ENCODE data around the gene PTPDC1.
A peak's percentile ranks its signal among the peaks of the same experiment; 100 is the strongest.

Gene PTPDC1

DNA sequence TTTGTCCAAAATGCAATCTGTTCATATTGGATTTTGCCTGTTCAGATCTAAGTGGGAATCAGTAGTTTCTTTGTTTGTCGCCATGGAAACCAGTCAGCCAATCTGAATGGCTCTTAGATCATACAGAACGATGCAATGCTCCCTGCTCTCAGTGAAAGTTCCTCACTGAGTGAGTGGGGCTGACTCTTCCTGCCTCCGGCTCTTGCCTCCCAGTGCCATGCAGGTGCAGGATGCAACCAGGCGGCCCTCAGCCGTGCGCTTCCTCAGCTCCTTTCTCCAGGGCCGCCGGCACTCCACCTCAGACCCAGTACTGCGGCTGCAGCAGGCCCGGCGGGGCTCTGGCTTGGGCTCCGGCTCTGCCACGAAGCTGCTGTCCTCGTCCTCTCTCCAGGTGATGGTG lies at the start of gene PTPDC1:
Gene PTPDC1, plus strand, starts transcription at position 151 of the 400 bp plus-strand sequence. Its CDS starts 67 bp downstream, at position 218.
- H3K4me3 ChIP-seq (replicated peaks; ENCODE audit: low read depth, low read length), result peak within 1 kb of the TSS; percentile 28
- TF ChIP-seq, protein P1, sequence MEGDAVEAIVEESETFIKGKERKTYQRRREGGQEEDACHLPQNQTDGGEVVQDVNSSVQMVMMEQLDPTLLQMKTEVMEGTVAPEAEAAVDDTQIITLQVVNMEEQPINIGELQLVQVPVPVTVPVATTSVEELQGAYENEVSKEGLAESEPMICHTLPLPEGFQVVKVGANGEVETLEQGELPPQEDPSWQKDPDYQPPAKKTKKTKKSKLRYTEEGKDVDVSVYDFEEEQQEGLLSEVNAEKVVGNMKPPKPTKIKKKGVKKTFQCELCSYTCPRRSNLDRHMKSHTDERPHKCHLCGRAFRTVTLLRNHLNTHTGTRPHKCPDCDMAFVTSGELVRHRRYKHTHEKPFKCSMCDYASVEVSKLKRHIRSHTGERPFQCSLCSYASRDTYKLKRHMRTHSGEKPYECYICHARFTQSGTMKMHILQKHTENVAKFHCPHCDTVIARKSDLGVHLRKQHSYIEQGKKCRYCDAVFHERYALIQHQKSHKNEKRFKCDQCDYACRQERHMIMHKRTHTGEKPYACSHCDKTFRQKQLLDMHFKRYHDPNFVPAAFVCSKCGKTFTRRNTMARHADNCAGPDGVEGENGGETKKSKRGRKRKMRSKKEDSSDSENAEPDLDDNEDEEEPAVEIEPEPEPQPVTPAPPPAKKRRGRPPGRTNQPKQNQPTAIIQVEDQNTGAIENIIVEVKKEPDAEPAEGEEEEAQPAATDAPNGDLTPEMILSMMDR (IDR thresholded peaks at IDR 0.05; ENCODE audit: low read length, missing control alignments), result no peak
- peak; percentile 88 for DNase-seq (ENCODE audit: low read depth)

DNA sequence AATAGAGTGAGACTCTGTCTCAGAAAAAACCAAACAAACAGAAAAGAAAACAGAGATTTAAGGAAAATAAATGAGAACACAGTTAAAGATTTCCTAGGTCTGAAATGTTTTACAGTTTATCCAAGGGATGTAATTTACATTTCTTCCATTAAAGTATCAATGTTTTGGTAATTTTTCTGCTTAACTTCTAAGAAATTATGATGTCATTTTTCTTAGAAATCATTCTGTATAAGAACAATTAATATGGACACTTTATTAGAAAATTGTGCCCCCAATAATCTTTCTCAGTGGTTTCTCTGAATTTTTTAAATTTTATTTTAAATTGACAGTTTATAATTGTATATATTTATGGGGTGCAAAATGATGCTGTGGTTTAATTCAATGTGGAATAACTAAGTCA lies 49.8 kb upstream of the PTPDC1 start:
- H3K4me3 ChIP-seq (replicated peaks; ENCODE audit: low read depth, low read length), result no peak overlapping the region
- no peak for DNase-seq (ENCODE audit: low read depth)
- TF ChIP-seq, protein P1 (IDR thresholded peaks at IDR 0.05; ENCODE audit: low read length, missing control alignments), result no peak

- H3K4me3 ChIP-seq (replicated peaks; ENCODE audit: low read depth, low read length), result no peak overlapping the region
- TF ChIP-seq, protein P1 (IDR thresholded peaks at IDR 0.05; ENCODE audit: low read length, missing control alignments), result no peak
- DNase-seq (ENCODE audit: low read depth), result no peak
Observed at GRCh38 chr9:94039786-94040185, 44.5 kb upstream of the PTPDC1 start.

DNA sequence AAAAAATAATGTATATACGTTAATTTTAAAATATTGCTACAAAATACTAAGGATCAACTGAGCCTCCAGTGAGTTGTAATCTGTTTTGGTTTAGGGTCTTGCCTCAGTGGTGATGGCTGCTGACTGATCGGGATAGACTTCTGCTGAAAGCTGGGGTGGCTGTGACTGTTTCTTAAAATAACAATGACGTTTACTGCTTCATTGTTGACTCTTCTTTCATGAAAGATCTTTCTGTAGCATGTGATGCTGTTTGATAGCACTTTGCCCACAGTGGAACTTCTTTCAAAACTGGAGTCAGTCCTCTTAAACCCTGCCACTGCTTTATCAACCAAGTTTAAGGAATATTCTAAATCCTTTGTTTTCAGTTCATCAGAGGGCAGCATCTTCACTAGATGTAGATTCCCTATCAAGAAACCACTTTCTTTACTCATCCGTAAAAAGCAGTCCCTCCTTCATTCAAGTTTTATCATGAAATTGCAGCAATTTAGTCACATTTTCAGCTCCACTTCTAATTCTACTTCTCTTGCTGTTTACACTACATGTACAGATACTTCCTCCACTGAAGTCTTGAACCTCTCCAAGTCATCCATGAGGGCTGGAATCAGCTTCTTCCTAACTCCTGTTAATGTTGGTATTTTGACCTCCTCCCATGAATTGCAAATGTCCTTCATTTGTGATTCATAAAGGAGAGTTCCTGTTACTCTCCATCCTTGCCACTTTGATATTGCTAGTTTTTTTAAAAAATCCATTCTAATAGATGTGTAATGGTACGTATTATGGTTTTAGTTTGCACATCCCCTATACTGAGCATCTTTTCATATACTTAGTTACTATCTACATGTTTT lies 41.5 kb upstream of the PTPDC1 start:
- DNase-seq (ENCODE audit: low read depth), result no peak

DNA sequence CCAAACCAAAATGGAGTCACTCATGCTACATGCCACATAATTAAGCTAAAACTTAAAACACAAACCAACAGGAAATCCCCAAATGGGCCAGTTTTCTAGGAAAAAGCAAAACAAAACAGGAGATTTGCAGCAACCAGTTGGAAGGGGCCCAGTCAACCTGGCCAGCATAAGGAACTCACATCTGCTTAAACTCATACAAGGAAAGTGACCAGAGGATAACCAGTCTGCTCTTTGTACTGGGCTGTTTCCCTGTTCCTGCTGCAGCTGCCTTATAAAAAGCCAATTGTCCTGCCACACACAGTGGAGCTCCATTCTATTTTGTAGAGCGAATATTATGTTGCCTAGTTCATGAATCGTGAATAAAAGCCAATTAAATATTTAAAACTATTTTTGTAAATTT lies 29.5 kb upstream of the PTPDC1 start:
- peak; percentile 10 for DNase-seq (ENCODE audit: low read depth)
- TF ChIP-seq, protein P1 (IDR thresholded peaks at IDR 0.05; ENCODE audit: low read length, missing control alignments), result no peak
- no peak overlapping the region for H3K4me3 ChIP-seq (replicated peaks; ENCODE audit: low read depth, low read length)

More for the DNA sequence above, 41.5 kb upstream of the PTPDC1 start:
- TF ChIP-seq, protein P1 (IDR thresholded peaks at IDR 0.05; ENCODE audit: low read length, missing control alignments), result no peak
- no peak overlapping the region for H3K4me3 ChIP-seq (replicated peaks; ENCODE audit: low read depth, low read length)

- DNase-seq (ENCODE audit: low read depth), result peak; percentile 89
- TF ChIP-seq, protein P1 (IDR thresholded peaks at IDR 0.05; ENCODE audit: low read length, missing control alignments), result no peak
- H3K4me3 ChIP-seq (replicated peaks; ENCODE audit: low read depth, low read length), result no peak overlapping the region
Observed at GRCh38 chr9:94056442-94056974, 27.8 kb upstream of the PTPDC1 start.
